OCI-LY3 (cell line): ENCODE data around the gene CLCN2.

ENCODE experiments used
- H2AFZ ChIP-seq: fragments of 200-600, 300-600 bp; shearing (Covaris generic); 2 replicates; pipeline ENCODE4 v1.6.0; 2014; ENCODE audit warnings: antibody characterized with exemption, low read depth, low read length
- H3K27ac ChIP-seq: fragments of 200-600, 300-600 bp; sonication (generic); 2 replicates; pipeline ENCODE4 v1.5.1; 2014; ENCODE audit warnings: mild to moderate bottlenecking, low read length, moderate library complexity, mixed read lengths
- H3K27me3 ChIP-seq: fragments of 200-600, 300-600 bp; sonication (generic); 2 replicates; pipeline ENCODE4 v1.6.1; 2014; ENCODE audit warnings: low read depth, low read length, mixed read lengths
- H3K36me3 ChIP-seq: fragments of 200-600, 300-600 bp; sonication (generic); replicated peaks from 2 replicates; pipeline ENCODE3; 2014; ENCODE audit warnings: low read depth, low read length, mixed read lengths
- H3K4me1 ChIP-seq: fragments of 300-600, 200-600 bp; sonication (generic); 2 replicates; pipeline ENCODE4 v1.6.1; 2014; ENCODE audit warnings: low read length, mixed read lengths
- H3K4me2 ChIP-seq: fragments of 200-600, 300-600 bp; sonication (generic); 2 replicates; pipeline ENCODE4 v1.6.1; 2014; ENCODE audit warnings: low read length, mixed read lengths
- H3K4me3 ChIP-seq: fragments of 300-600, 200-600 bp; sonication (generic); 2 replicates; pipeline ENCODE4 v1.5.1; 2014; ENCODE audit warnings: antibody characterized with exemption, mild to moderate bottlenecking, low read length, moderate library complexity
- H3K79me2 ChIP-seq: fragments of 300-600, 200-600 bp; shearing (Covaris generic); 2 replicates; pipeline ENCODE4 v1.6.1; 2014; ENCODE audit warnings: mild to moderate bottlenecking, low read length, mixed read lengths
- H3K9ac ChIP-seq: fragments of 300-600, 200-600 bp; shearing (Covaris generic); 2 replicates; pipeline ENCODE4 v1.6.0; 2014; ENCODE audit warnings: mild to moderate bottlenecking, low read length, moderate library complexity
- H3K9me3 ChIP-seq: fragments of 200-600, 300-600 bp; shearing (Covaris generic); 2 replicates; pipeline ENCODE4 v1.6.1; 2014; ENCODE audit warnings: low read length, mixed read lengths; ENCODE audit not compliant: insufficient read depth
- H4K20me1 ChIP-seq: fragments of 200-600, 300-600 bp; sonication (generic); 2 replicates; pipeline ENCODE4 v1.6.1; 2016; ENCODE audit warnings: low read length, mixed read lengths; ENCODE audit not compliant: insufficient read depth
- CTCF ChIP-seq: fragments of 200-600, 300-600 bp; sonication (generic); IDR thresholded peaks from 2 replicates; pipeline ENCODE4 v1.5.1; 2014; ENCODE audit warnings: antibody characterized with exemption, low read length, low read depth
- EZH2phosphoT487 ChIP-seq: fragments of 200-600 bp; shearing (Covaris generic); IDR thresholded peaks from 2 replicates; pipeline ENCODE4 v1.6.1; 2018; ENCODE audit warnings: antibody characterized with exemption, mixed run types, low read depth

CLCN2 gene

GRCh38 chr3:184350618-184351017, 10.8 kb downstream of the CLCN2 start:
- Histone ChIP-seq H3K36me3 (peaks cover 5% of the 10 kb centered on the region), H3K4me2 (no peak overlapping the region), H4K20me1 (no peaks in the 10 kb centered on the region), H3K4me3 (no peak overlapping the region), H3K27ac (no peak overlapping the region), H3K79me2 (no peaks in the 10 kb centered on the region), H3K9ac (no peak overlapping the region), H2AFZ (no peak overlapping the region), H3K9me3 (no peaks in the 10 kb centered on the region), H3K27me3 (no peaks in the 10 kb centered on the region), H3K4me1 (no peaks in the 10 kb centered on the region)
- no peak for TF ChIP-seq EZH2phosphoT487
- TF ChIP-seq CTCF, result no peak

GRCh38 chr3:184349563-184350470, 11.6 kb downstream of the CLCN2 start:
- Histone ChIP-seq H3K36me3 (peaks cover 5% of the 10 kb centered on the region), H3K27me3 (no peaks in the 10 kb centered on the region), H3K9me3 (no peaks in the 10 kb centered on the region), H3K4me3 (no peak overlapping the region), H3K27ac (no peak overlapping the region), H3K4me2 (no peak overlapping the region), H3K4me1 (no peaks in the 10 kb centered on the region), H3K9ac (no peak overlapping the region), H2AFZ (no peak overlapping the region), H3K79me2 (no peaks in the 10 kb centered on the region), H4K20me1 (no peaks in the 10 kb centered on the region)
- TF ChIP-seq CTCF (no peak), EZH2phosphoT487 (no peak)

- Histone ChIP-seq H2AFZ (no peak overlapping the region), H4K20me1 (no peaks in the 10 kb centered on the region), H3K27me3 (no peaks in the 10 kb centered on the region), H3K4me1 (no peaks in the 10 kb centered on the region), H3K27ac (no peak overlapping the region), H3K4me3 (no peak overlapping the region), H3K9ac (no peak overlapping the region), H3K9me3 (no peaks in the 10 kb centered on the region), H3K79me2 (no peaks in the 10 kb centered on the region), H3K4me2 (no peak overlapping the region), H3K36me3 (peaks cover 5% of the 10 kb centered on the region)
- TF ChIP-seq CTCF (no peak), EZH2phosphoT487 (no peak)
These were observed 13.4 kb downstream of the CLCN2 start for GRCh38 chr3:184348057-184348382.

- H4K20me1 ChIP-seq, result no peaks in the 10 kb centered on the region
- no peak overlapping the region for H2AFZ ChIP-seq
- TF ChIP-seq CTCF (no peak), EZH2phosphoT487 (no peak)
- peaks cover under 1% of the 10 kb centered on the region for H3K36me3 ChIP-seq
- H3K4me3 ChIP-seq, result no peak overlapping the region
- H3K79me2 ChIP-seq, result no peaks in the 10 kb centered on the region
- H3K9ac ChIP-seq, result no peak overlapping the region
- H3K4me1 ChIP-seq, result no peaks in the 10 kb centered on the region
- H3K27ac ChIP-seq, result no peak overlapping the region
- no peak overlapping the region for H3K4me2 ChIP-seq
- H3K9me3 ChIP-seq, result no peaks in the 10 kb centered on the region
- no peaks in the 10 kb centered on the region for H3K27me3 ChIP-seq
These were observed 13.9 kb downstream of the CLCN2 start for GRCh38 chr3:184347321-184348056.
